ENCODE data around the gene TRIM5.
A peak's percentile ranks its signal among the peaks of the same experiment; 100 is the strongest.
"Not testable (repeated sequence)": the region's sequence is repeated elsewhere in the genome, so short reads cannot be mapped to it uniquely, and the experiment has no call there.

The TRIM5 gene

GRCh38 chr11:5690736-5691135 lies 5.9 kb upstream of the TRIM5 start:
- H3K27me3 ChIP-seq (replicated peaks; ENCODE audit: control insufficient read depth, insufficient read depth, low read length, poor library complexity, severe bottlenecking): no peaks in the 10 kb centered on the region
- peak overlapping the region; percentile 59 for H3K4me3 ChIP-seq (ENCODE audit: insufficient read depth, low read depth, low read length, poor library complexity, severe bottlenecking)
- peaks cover 8% of the 10 kb centered on the region for H3K36me3 ChIP-seq (ENCODE audit: control insufficient read depth, insufficient read depth, low read length)
- H3K9me3 ChIP-seq (ENCODE audit: control insufficient read depth, low read length): no peaks in the 10 kb centered on the region
- DNase-seq: no peak
- peaks cover 26% of the 10 kb centered on the region for H3K4me1 ChIP-seq (ENCODE audit: control insufficient read depth, insufficient read depth, low read length, poor library complexity, severe bottlenecking)
- H3K27ac ChIP-seq (ENCODE audit: insufficient read depth, low read length, poor library complexity, severe bottlenecking): peak overlapping the region; percentile 72

- Histone ChIP-seq H3K9me3 (ENCODE audit: control insufficient read depth, low read length) (no peaks in the 10 kb centered on the region), H3K27me3 (replicated peaks; ENCODE audit: control insufficient read depth, insufficient read depth, low read length, poor library complexity, severe bottlenecking) (no peaks in the 10 kb centered on the region), H3K4me3 (ENCODE audit: insufficient read depth, low read depth, low read length, poor library complexity, severe bottlenecking) (peak overlapping the region; percentile 59), H3K36me3 (ENCODE audit: control insufficient read depth, insufficient read depth, low read length) (peaks cover 5% of the 10 kb centered on the region), H3K27ac (ENCODE audit: insufficient read depth, low read length, poor library complexity, severe bottlenecking) (peak overlapping the region; percentile 72), H3K4me1 (ENCODE audit: control insufficient read depth, insufficient read depth, low read length, poor library complexity, severe bottlenecking) (peaks cover 22% of the 10 kb centered on the region)
- DNase-seq: no peak
Measured at GRCh38 chr11:5690216-5690615, 5.3 kb upstream of the TRIM5 start.

GRCh38 chr11:5689551-5689983 lies 4.7 kb upstream of the TRIM5 start, which contains the start of gene TRIM22:
Gene TRIM22, plus strand, starts transcription at chr11:5689790. Its CDS starts 6,443 bp downstream, at chr11:5696233.
- peak in 2 of 3 donors; percentile 18 to 36 for DNase-seq
- Histone ChIP-seq H3K4me1 (ENCODE audit: control insufficient read depth, insufficient read depth, low read length, poor library complexity, severe bottlenecking) (peaks cover 18% of the 10 kb centered on the region), H3K27me3 (replicated peaks; ENCODE audit: control insufficient read depth, insufficient read depth, low read length, poor library complexity, severe bottlenecking) (no peaks in the 10 kb centered on the region), H3K4me3 (ENCODE audit: insufficient read depth, low read depth, low read length, poor library complexity, severe bottlenecking) (peak within 1 kb of the TSS; percentile 59), H3K27ac (ENCODE audit: insufficient read depth, low read length, poor library complexity, severe bottlenecking) (peak within 1 kb of the TSS; percentile 72), H3K36me3 (ENCODE audit: control insufficient read depth, insufficient read depth, low read length) (no peaks in the 10 kb centered on the region), H3K9me3 (ENCODE audit: control insufficient read depth, low read length) (no peaks in the 10 kb centered on the region)

- no peak for DNase-seq
- Histone ChIP-seq H3K4me3 (ENCODE audit: insufficient read depth, low read depth, low read length, poor library complexity, severe bottlenecking) (no peak overlapping the region), H3K9me3 (ENCODE audit: control insufficient read depth, low read length) (no peaks in the 10 kb centered on the region), H3K4me1 (ENCODE audit: control insufficient read depth, insufficient read depth, low read length, poor library complexity, severe bottlenecking) (peaks cover 12% of the 10 kb centered on the region), H3K27me3 (replicated peaks; ENCODE audit: control insufficient read depth, insufficient read depth, low read length, poor library complexity, severe bottlenecking) (no peaks in the 10 kb centered on the region), H3K27ac (ENCODE audit: insufficient read depth, low read length, poor library complexity, severe bottlenecking) (peak overlapping the region; percentile 72), H3K36me3 (ENCODE audit: control insufficient read depth, insufficient read depth, low read length) (no peaks in the 10 kb centered on the region)
Measured at GRCh38 chr11:5688482-5688881, 3.6 kb upstream of the TRIM5 start.

GRCh38 chr11:5686426-5686825 lies 1.6 kb upstream of the TRIM5 start:
- Histone ChIP-seq H3K36me3 (ENCODE audit: control insufficient read depth, insufficient read depth, low read length) (no peaks in the 10 kb centered on the region), H3K27ac (ENCODE audit: insufficient read depth, low read length, poor library complexity, severe bottlenecking) (no peak overlapping the region), H3K4me1 (ENCODE audit: control insufficient read depth, insufficient read depth, low read length, poor library complexity, severe bottlenecking) (peaks cover 12% of the 10 kb centered on the region), H3K4me3 (ENCODE audit: insufficient read depth, low read depth, low read length, poor library complexity, severe bottlenecking) (no peak overlapping the region), H3K9me3 (ENCODE audit: control insufficient read depth, low read length) (no peaks in the 10 kb centered on the region), H3K27me3 (replicated peaks; ENCODE audit: control insufficient read depth, insufficient read depth, low read length, poor library complexity, severe bottlenecking) (no peaks in the 10 kb centered on the region)
- DNase-seq: no peak

- DNase-seq: no peak
- H3K9me3 ChIP-seq (ENCODE audit: control insufficient read depth, low read length): no peaks in the 10 kb centered on the region
- peaks cover 9% of the 10 kb centered on the region for H3K4me1 ChIP-seq (ENCODE audit: control insufficient read depth, insufficient read depth, low read length, poor library complexity, severe bottlenecking)
- no peaks in the 10 kb centered on the region for H3K27me3 ChIP-seq (replicated peaks; ENCODE audit: control insufficient read depth, insufficient read depth, low read length, poor library complexity, severe bottlenecking)
- peaks cover 8% of the 10 kb centered on the region for H3K36me3 ChIP-seq (ENCODE audit: control insufficient read depth, insufficient read depth, low read length)
- H3K27ac ChIP-seq (ENCODE audit: insufficient read depth, low read length, poor library complexity, severe bottlenecking): peak overlapping the region; percentile 90
- H3K4me3 ChIP-seq (ENCODE audit: insufficient read depth, low read depth, low read length, poor library complexity, severe bottlenecking): peak overlapping the region; percentile 84
Measured at GRCh38 chr11:5684036-5684645, 733 bp downstream of the TRIM5 start.

GRCh38 chr11:5683620-5684019 lies 1.3 kb downstream of the TRIM5 start:
- H3K9me3 ChIP-seq (ENCODE audit: control insufficient read depth, low read length); H3K27me3 ChIP-seq (replicated peaks; ENCODE audit: control insufficient read depth, insufficient read depth, low read length, poor library complexity, severe bottlenecking); H3K4me1 ChIP-seq (ENCODE audit: control insufficient read depth, insufficient read depth, low read length, poor library complexity, severe bottlenecking): not testable (repeated sequence)
- H3K4me3 ChIP-seq (ENCODE audit: insufficient read depth, low read depth, low read length, poor library complexity, severe bottlenecking): peak overlapping the region; percentile 84
- peak overlapping the region; percentile 90 for H3K27ac ChIP-seq (ENCODE audit: insufficient read depth, low read length, poor library complexity, severe bottlenecking)
- DNase-seq: peak in 2 of 3 donors; percentile 16 to 28
- peaks cover 12% of the 10 kb centered on the region for H3K36me3 ChIP-seq (ENCODE audit: control insufficient read depth, insufficient read depth, low read length)

GRCh38 chr11:5682890-5683441 lies 1.9 kb downstream of the TRIM5 start:
- H3K36me3 ChIP-seq (ENCODE audit: control insufficient read depth, insufficient read depth, low read length): peaks cover 19% of the 10 kb centered on the region
- H3K4me1 ChIP-seq (ENCODE audit: control insufficient read depth, insufficient read depth, low read length, poor library complexity, severe bottlenecking); H3K4me3 ChIP-seq (ENCODE audit: insufficient read depth, low read depth, low read length, poor library complexity, severe bottlenecking); H3K9me3 ChIP-seq (ENCODE audit: control insufficient read depth, low read length); H3K27ac ChIP-seq (ENCODE audit: insufficient read depth, low read length, poor library complexity, severe bottlenecking); DNase-seq; H3K27me3 ChIP-seq (replicated peaks; ENCODE audit: control insufficient read depth, insufficient read depth, low read length, poor library complexity, severe bottlenecking): not testable (repeated sequence)

- no peaks in the 10 kb centered on the region for H3K27me3 ChIP-seq (replicated peaks; ENCODE audit: control insufficient read depth, insufficient read depth, low read length, poor library complexity, severe bottlenecking)
- no peak for DNase-seq
- no peaks in the 10 kb centered on the region for H3K4me1 ChIP-seq (ENCODE audit: control insufficient read depth, insufficient read depth, low read length, poor library complexity, severe bottlenecking)
- no peak overlapping the region for H3K27ac ChIP-seq (ENCODE audit: insufficient read depth, low read length, poor library complexity, severe bottlenecking)
- no peaks in the 10 kb centered on the region for H3K9me3 ChIP-seq (ENCODE audit: control insufficient read depth, low read length)
- H3K36me3 ChIP-seq (ENCODE audit: control insufficient read depth, insufficient read depth, low read length): peaks cover 21% of the 10 kb centered on the region
- no peak overlapping the region for H3K4me3 ChIP-seq (ENCODE audit: insufficient read depth, low read depth, low read length, poor library complexity, severe bottlenecking)
Measured at GRCh38 chr11:5679811-5680210, 5.1 kb downstream of the TRIM5 start.

- Histone ChIP-seq H3K36me3 (ENCODE audit: control insufficient read depth, insufficient read depth, low read length) (peaks cover 28% of the 10 kb centered on the region), H3K4me3 (ENCODE audit: insufficient read depth, low read depth, low read length, poor library complexity, severe bottlenecking) (no peak overlapping the region), H3K27me3 (replicated peaks; ENCODE audit: control insufficient read depth, insufficient read depth, low read length, poor library complexity, severe bottlenecking) (no peaks in the 10 kb centered on the region), H3K4me1 (ENCODE audit: control insufficient read depth, insufficient read depth, low read length, poor library complexity, severe bottlenecking) (no peaks in the 10 kb centered on the region), H3K27ac (ENCODE audit: insufficient read depth, low read length, poor library complexity, severe bottlenecking) (no peak overlapping the region), H3K9me3 (ENCODE audit: control insufficient read depth, low read length) (no peaks in the 10 kb centered on the region)
- no peak for DNase-seq
Measured at GRCh38 chr11:5674391-5674790, 10.5 kb downstream of the TRIM5 start.
